K562 (cell line): ENCODE measurements around the gene OTOGL.

Experiments used
- EZH2 ChIP-seq: IDR thresholded peaks from 2 replicates; pipeline ENCODE4 v1.6.1; 2012; ENCODE audit warnings: low read depth, mild to moderate bottlenecking, inconsistent platforms, low read length, borderline replicate concordance
- JUNB ChIP-seq: fragments of 450-650 bp; formaldehyde crosslinking; conservative IDR thresholded peaks from 2 replicates; pipeline ENCODE4 v1.4.0; 2020; ENCODE audit warnings: mild to moderate bottlenecking
- POLR2A ChIP-seq: fragments of 450-650 bp; conservative IDR thresholded peaks from 2 replicates; pipeline ENCODE4 v1.6.1; 2016
- ZNF589 ChIP-seq: fragments of 200-800 bp; sonication (Bioruptor generic); IDR thresholded peaks from 2 replicates; pipeline ENCODE4 v1.6.1; 2016; ENCODE audit warnings: low read depth, missing genetic modification characterization, missing compliant biosample characterization

DNA sequence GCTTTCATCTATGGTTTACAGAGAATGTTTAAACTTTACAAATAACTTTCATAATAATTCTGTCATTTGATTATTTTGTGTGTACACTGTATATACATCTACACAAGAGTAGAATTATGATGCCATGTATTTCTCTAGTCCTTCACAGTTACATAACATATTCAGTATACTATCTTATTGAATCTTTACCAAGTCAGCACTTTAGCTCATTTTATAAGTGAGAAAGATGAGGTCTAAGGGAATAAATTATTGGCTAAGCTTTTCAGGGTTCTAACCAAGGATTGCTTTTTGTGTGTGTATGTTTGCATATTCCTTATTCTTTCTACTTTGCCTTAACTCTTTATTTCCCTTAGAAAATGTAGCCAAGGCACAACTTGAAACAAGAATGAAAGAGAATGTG is 260.4 kb downstream of the OTOGL start:
- TF ChIP-seq EZH2 (no peak), JUNB (no peak), ZNF589 (no peak), POLR2A (no peak)
